GM10248 (cell line): ENCODE data around the gene OR52N5.

Source experiments
- CTCF ChIA-PET: fragments of 300-600 bp; sonication (Branson Sonifier 250); formaldehyde crosslinking; extraction: SDS; loops from one replicate; lab custom pipeline; 2021; ENCODE audit warnings: antibody characterized with exemption; lab: Yijun Ruan, JAX
- POLR2A ChIA-PET: fragments of 350-650 bp; sonication (Branson Sonifier 250); formaldehyde crosslinking; extraction: SDS; loops from one replicate; lab custom pipeline; 2020; ENCODE audit warnings: antibody characterized with exemption; lab: Yijun Ruan, JAX
- DNase-seq: peaks from one replicate; pipeline ENCODE4 v3.0.0; 2012; ENCODE audit errors: extremely low spot score
- CTCF ChIP-seq: IDR thresholded peaks from 2 replicates; pipeline ENCODE4 v1.5.1; 2012; ENCODE audit warnings: mild to moderate bottlenecking, low read depth; ENCODE audit errors: extremely low read depth, missing control alignments, control extremely low read depth

The OR52N5 gene

GRCh38 chr11:5783255-5783654 is at the start of gene OR52N5:
Gene OR52N5, minus strand, starts transcription at chr11:5783355. Its CDS starts 4,721 bp downstream, at chr11:5778634.
- DNase-seq: no peak
- POLR2A ChIA-PET: no interaction called here
- no peak for TF ChIP-seq CTCF
- CTCF ChIA-PET: interaction anchor here (1.2 kb wide), 1 partner anchor 49 kb away, joined by 3 read pairs; no protein-coding TSS in a partner anchor

GRCh38 chr11:5831196-5831829 is 48.2 kb upstream of the OR52N5 start:
- ChIA-PET POLR2A (no interaction called here), CTCF (no interaction called here)
- no peak for DNase-seq
- no peak for TF ChIP-seq CTCF

- TF ChIP-seq CTCF: no peak
- POLR2A ChIA-PET: no interaction called here
- DNase-seq: no peak
- CTCF ChIA-PET: no interaction called here
These were observed 35.2 kb upstream of the OR52N5 start for GRCh38 chr11:5818245-5818886.

- DNase-seq: no peak
- no peak for TF ChIP-seq CTCF
- CTCF ChIA-PET: no interaction called here
- POLR2A ChIA-PET: no interaction called here
These were observed 32.4 kb upstream of the OR52N5 start for GRCh38 chr11:5815534-5815933.

- CTCF ChIA-PET: interaction anchor here (0.9 to 1.9 kb wide), 12 partner anchors 23 to 334 kb away, joined by 3 to 14 read pairs (median 4); partner anchors contain the start of genes TRIM34 and TRIM5
- TF ChIP-seq CTCF: no peak
- POLR2A ChIA-PET: no interaction called here
- DNase-seq: no peak
These were observed 27.0 kb upstream of the OR52N5 start for GRCh38 chr11:5809905-5810795.

GRCh38 chr11:5809122-5809519 is 26.0 kb upstream of the OR52N5 start:
- POLR2A ChIA-PET: no interaction called here
- TF ChIP-seq CTCF: no peak
- CTCF ChIA-PET: interaction anchor here (0.8 to 1.9 kb wide), 11 partner anchors 12 to 342 kb away, joined by 3 to 14 read pairs (median 4); partner anchors contain the start of genes TRIM34 and TRIM5
- DNase-seq: no peak
